T-helper 1 cell (primary cell): ENCODE measurements around the gene EPN2.
"Not testable (repeated sequence)": the region's sequence is repeated elsewhere in the genome, so short reads cannot be mapped to it uniquely, and the experiment has no call there.

ENCODE experiments used
- DNase-seq, 5 donors: peaks; one replicate each; pipeline ENCODE4 v3.0.0-alpha.2; 2012 to 2020

EPN2 gene

GRCh38 chr17:19268611-19269010 is 31.4 kb downstream of the EPN2 start:
- DNase-seq, result no peak

DNA sequence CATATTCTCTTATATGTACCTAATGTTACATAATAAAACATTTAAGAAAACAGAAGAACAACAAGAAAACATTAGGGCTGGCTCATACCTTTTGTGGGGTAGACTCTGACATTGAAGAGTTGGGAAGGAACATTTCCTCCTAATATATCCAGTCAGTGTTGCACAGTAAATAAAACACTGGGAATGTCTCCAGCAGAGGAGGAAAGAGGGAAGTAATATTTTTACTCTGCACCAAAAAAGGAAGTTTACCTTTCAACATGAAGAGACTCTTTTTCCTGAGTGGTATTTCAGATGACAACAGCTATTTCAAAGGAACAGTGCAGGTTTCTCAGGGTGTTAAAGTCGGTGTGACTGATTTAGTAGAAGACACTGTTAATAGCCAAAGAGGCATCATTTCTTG is 31.9 kb downstream of the EPN2 start:
- DNase-seq, result no peak

GRCh38 chr17:19269641-19270040 is 32.5 kb downstream of the EPN2 start:
- no peak for DNase-seq

GRCh38 chr17:19270347-19270703 is 33.2 kb downstream of the EPN2 start:
- DNase-seq, result no peak

GRCh38 chr17:19270704-19271611 is 33.8 kb downstream of the EPN2 start:
- no peak for DNase-seq

DNA sequence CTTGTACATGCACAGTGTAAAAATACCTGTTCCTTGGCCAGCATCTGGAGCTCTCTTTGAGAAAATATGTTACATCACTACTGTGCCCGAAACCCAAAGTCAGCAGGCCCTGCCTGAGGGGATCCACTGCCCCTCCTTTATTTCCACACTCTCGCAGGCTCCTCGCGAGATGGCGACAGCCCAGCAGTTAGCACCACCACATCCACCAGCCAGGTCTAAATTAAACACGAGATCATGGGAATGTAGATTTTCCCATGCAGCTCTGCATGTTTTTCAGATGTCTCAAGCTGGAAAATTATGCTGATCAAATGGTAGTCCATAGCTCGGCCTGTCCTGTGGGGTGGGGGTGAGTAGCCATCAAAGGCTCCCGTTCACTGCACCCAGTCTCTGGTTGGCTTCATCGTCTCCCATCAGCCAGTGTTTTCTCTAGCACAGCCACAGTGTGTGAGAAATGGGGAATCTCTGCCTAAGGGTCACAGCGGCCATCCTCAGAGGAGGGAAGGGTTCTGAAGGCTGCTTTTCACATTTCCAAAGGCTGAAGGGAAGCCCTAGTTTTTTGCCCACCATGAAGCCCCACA is 34.7 kb downstream of the EPN2 start:
- no peak for DNase-seq

DNA sequence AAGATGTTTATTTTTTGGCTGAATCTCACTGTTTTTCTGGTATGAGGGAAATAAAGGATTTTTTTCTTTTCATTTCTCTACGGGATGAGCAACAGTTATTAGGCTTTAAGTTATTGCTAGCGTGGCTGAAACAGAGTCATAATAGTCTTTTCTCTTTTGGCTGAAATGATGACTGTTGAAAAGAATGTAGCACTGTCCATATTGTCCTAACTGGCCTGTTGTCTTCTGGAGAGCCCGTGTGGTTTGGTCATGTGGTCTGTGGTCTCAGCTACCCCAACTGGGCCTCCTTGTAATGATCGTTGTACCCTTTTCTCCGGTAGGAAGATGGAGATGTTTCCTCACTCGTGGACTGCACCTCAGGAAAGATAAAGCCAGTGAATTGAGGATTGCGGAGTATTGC is 36.6 kb downstream of the EPN2 start:
- no peak for DNase-seq

GRCh38 chr17:19274893-19275292 is 37.7 kb downstream of the EPN2 start:
- no peak for DNase-seq

DNA sequence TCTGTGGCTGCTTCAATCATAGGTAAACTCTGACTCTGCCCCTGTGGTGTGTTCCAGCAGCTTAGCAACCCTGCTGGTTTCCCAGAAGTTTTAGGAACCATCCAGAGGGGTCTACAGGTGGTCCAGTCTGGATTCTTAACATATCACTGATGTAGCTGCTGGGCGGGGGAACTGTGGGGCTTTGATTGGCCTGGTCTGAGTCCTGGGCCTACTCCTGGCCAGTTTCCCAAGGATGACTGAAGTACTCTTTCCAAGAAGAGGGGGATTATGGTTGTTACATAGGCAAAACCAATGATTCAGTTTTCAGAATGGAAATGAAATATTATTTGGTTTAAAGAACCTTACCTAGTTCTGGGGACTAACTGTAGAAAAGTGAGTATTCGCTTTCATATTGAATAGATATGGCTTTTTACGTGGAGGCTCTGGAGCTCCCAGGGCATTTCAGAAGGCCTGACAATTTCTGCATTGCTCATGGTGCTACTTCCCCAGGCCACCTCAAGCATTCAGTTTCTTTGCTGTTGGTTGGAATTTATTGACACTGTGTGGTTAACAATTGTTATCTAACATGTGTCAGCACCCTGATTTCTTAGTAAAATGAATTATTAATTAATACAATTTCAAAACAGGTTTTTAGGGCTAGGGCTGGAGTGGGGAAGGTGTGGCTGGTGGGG is 38.4 kb downstream of the EPN2 start:
- DNase-seq, result peak in 1 of 5 donors; percentile 14

GRCh38 chr17:19278284-19278683 is 41.1 kb downstream of the EPN2 start:
- not testable (repeated sequence) for DNase-seq

DNA sequence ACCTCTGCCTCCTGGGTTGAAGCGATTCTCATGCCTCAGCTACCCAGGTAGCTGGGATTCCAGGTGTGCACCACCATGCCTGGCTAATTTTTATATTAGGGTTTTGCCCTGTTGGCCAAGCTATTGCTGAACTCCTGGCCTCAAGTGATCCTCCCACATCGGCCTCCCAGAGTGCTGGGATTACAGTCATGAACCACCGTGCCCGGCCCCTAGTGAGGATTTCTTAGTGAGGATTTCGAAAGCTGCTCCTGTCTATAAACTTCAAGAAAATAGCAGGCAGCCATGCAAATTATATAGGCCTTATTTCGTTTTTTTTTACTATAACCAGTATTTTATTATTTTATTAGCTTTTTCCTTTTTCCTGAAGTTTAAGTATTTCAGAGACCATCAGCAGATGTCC is 41.6 kb downstream of the EPN2 start:
- DNase-seq, result no peak

DNA sequence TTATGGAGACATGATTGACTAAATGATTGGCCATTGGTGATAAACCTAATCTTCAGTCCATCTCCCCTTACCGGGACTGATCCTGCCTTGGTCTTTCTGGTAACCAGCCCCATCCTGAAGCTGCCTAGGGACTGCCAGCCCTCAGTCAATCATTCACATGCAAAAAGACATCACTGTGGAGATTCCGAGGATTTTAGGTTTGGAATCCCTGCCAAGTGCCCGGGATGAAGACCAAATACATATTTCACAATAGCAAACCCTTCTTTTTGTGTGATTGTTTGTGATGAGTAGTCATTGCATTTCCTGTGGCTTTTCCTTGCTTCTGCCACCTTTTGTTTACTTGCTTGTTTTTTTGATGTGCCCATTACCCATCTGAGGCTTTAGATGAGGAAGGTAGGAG is 44.0 kb downstream of the EPN2 start:
- DNase-seq, result no peak

GRCh38 chr17:19284005-19284959 is 47.1 kb downstream of the EPN2 start:
- peak in 1 of 5 donors; percentile 68 for DNase-seq

DNA sequence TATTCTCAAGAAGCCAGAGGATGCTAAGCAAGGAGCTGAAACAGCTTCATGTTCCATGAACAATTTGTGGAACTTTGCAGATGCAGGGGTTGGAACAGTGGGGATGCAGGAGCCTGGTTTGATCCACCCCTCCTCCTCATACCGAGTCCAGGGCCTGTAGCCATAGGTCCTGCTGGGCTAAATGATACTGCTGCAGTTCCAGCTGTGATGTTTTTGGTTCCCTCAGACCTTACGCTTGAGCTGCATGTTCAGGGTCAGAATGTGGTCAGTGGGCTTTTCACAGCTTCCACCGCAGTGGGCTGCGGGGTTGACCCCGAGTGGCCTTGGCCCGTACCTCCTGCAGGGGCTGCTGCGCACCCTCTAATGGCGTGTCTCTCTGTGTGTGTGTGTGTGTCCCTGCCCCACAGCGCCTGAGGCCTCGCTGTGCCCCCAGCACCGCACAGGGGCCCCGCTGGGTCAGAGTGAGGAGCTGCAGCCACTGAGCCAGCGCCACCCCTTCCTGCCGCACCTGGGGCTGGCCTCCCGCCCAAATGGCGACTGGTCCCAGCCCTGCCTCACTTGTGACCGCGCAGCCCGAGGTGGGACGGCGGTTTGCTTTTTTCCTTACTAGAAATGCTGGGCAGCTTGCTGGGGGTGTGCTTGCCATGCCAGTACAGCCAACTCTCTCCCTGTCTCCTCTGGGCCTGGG is 48.2 kb downstream of the EPN2 start:
- no peak for DNase-seq

DNA sequence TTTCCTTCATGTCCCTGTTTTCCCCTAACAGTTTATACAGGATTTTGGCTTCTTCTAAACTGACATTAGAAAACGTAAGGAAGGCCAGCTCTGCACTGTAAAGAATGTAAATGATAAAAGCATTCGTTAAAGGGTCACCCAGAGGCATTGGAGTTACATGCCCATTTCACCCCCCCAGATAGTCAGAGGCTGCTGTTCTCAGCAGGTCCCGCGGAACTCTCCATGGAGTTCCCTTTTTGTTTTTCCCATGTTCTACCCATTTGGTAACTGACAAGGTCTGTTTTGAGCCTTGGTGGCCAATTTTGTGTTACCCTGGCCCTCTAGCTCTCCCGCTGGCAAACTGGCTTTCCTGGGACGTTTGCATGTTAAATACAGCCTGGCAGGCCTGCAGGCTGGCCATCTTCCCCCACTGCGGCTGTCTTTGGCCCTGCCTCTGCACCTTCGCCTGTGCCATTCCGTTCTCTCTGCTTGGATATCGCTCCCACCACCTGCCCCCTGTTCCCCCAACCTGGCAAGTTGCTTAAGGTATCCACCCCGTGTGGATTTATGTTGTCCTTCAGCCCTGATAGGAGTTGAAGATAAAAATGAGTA is 49.7 kb downstream of the EPN2 start:
- DNase-seq, result no peak

- no peak for DNase-seq
Measured at GRCh38 chr17:19287651-19288050, 50.5 kb downstream of the EPN2 start.

DNA sequence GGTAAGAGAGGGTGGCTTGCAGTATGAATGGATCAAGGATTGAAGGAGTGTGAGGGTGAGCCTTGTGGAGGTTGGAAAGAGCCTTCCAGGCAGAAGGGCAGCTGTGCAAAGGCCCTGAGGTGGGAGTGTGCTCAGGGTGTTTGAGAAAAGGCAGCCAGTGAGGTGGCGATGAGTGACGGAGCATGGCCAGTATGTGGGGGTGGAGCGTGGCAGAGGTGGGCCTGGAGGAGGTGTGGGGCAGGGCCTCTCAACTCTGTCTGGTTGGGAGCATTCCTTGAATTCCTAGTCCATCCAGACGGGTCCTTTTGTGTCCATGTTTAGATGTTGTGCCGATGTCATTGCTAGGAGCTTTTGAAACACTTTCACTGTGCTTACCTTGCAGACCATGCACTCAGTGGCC is 51.3 kb downstream of the EPN2 start:
- no peak for DNase-seq

DNA sequence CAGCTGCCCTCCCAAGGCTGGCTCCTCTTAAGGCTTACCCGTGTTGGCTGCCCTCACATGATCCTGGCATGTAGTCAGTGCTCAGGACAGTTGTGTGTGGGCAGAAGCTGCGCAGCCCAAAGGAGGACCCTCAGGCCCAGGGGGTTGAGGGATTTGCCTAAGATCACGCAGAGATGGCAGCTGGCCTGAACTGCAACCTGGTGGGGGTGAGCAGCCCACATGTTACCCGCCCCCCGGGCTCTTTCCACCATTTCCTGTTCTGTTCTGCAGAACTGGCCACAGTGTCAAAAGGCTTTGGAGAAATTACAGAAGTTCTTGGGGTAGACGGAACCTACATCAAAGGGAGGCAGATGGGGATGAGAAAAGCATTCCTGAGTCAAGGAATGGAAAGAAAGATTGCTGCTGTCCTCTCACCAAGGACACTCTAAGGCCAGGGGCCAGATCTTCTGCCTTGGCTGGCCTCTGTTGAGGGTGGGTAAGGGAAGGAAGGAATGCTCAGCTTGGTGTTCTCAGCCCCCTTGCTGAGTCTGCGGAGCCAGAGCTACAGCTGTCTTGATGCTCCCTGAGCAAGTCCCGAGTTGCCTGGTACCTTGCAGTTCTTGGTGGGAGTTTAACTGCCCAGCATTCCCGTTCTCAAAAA is 53.0 kb downstream of the EPN2 start:
- no peak for DNase-seq

DNA sequence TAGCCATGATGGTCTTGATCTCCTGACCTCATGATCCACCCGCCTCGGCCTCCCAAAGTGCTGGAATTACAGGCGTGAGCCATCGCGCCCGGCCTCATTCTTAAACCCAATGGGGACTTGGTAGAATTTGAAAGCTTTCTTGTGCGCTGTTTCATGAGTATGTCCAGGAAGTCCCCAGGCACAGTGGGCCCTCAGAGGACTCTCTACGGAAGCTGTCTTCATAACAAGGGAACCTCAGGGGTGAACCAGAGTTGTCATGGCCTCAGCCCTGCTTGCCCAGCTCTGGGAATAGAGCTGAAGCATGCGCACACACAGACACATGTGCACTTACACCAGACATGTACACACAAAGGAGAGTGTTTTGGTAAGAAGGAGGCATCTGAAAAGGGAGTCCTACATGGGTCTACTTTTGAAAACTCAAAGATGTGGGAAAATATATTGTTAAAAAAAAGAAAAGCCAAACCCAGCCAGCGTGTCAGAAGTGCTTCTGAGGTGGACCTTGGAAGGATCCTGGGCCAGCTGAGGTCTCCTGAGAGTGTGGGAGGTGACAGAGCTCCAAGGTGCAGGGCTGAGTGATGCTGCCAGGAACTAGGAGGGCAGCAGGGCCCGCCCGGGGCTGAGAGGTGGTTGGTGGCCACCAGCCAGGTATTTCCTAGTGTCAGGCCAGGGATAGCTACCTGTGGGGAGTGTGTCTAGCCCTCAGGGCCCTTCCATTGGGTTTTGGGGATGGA is 54.6 kb downstream of the EPN2 start:
- DNase-seq, result no peak

GRCh38 chr17:19292377-19292711 is 55.2 kb downstream of the EPN2 start:
- DNase-seq, result no peak

DNA sequence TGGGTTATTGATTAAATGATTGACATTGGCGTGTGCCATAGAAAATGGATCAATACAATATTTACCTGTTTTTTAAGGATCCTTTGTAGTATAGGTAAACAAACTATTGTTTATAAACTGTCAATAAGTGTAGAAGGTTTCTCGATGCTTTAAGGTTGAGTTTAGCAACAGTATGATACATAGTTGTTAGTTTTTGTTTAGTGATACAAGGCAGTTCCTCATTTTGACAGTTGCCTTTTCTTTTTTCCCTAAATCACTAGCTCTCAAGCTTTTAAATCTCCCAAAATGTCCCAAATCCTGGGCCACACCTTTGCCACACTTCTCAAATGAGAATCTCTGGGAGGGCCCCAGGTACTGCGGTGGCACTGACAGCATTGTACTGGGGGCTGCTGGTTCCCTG is 57.3 kb downstream of the EPN2 start:
- no peak for DNase-seq
